K562 (cell line): Measurements from ENCODE around the gene ST8SIA2. TPM values are rescaled to one million over a fixed set of nuclear protein-coding genes. Genes with fewer than 3 reads are reported as not detected.

ENCODE experiments used
- ATAC-seq: fragments of 200-7000 bp; cut with Tn5 transposase; 3 replicates; pipeline ENCODE4 v1.9.1; 2020; ENCODE audit warnings: moderate library complexity
- BruUV-seq: library from RNA; stranded (reverse); fragments of 400-500 nt; replicated peaks from 2 replicates; lab custom pipeline; 2021; lab: Mats Ljungman, UMichigan
- CTCF ChIA-PET: fragments of 300-600 bp; formaldehyde crosslinking; extraction: SDS; loops from one replicate; lab custom pipeline; 2021; ENCODE audit warnings: low intra/inter-chr PET ratio; lab: Yijun Ruan, JAX
- POLR2A ChIA-PET: fragments of 300-600, 350-650 bp; sonication (Branson Sonifier 250); formaldehyde crosslinking; extraction: SDS; loops from one replicate; lab custom pipeline; 2021; ENCODE audit warnings: antibody characterized with exemption, inconsistent platforms; lab: Yijun Ruan, JAX
- DNase-seq, 4 experiments: peaks; one replicate each; pipeline versions ENCODE4 v3.0.0 to v3.0.0-alpha.2; 2011 to 2018; ENCODE audit warnings: low spot score in 3 of 4, mixed read lengths in 3 of 4; ENCODE audit errors: extremely low read depth in 1 of 4
- FAIRE-seq: peaks from 2 replicates; lab custom pipeline; 2011; peaks lifted over from hg19 to GRCh38; lab: Jason Lieb, UNC
- H2AFZ ChIP-seq: 2 replicates; pipeline ENCODE4 v1.6.0; 2011; ENCODE audit warnings: low read depth, low read length, control low read depth, inconsistent platforms
- H3K27ac ChIP-seq: fragments of 200-600 bp; 3 replicates; pipeline ENCODE4 v1.8.0; 2011; ENCODE audit warnings: low read depth, mild to moderate bottlenecking, control low read depth, inconsistent platforms, low read length, moderate library complexity, mixed read lengths; ENCODE audit errors: extremely low read depth
- H3K27me3 ChIP-seq, 2 experiments: fragments of 300-600 bp in 1 of 2; 2 replicates in 1 of 2; 3 replicates in 1 of 2; pipeline versions ENCODE4 v1.6.0 to v1.8.0; 2011; ENCODE audit warnings: inconsistent platforms in 2 of 2, low read length in 2 of 2, mild to moderate bottlenecking in 1 of 2, mixed read lengths in 1 of 2, moderate library complexity in 1 of 2; ENCODE audit not compliant: control insufficient read depth in 2 of 2, insufficient read depth in 2 of 2
- H3K36me3 ChIP-seq: fragments of 300-600 bp; 3 replicates; pipeline ENCODE4 v1.8.0; 2011; ENCODE audit warnings: mild to moderate bottlenecking, low read length, inconsistent platforms; ENCODE audit not compliant: control insufficient read depth, insufficient read depth
- H3K4me1 ChIP-seq, 2 experiments: fragments of 200-600 bp in 1 of 2; replicated peaks in 1 of 2; 2 replicates in 1 of 2; 3 replicates in 1 of 2; pipeline versions ENCODE4 v1.5.1 to v1.8.0; 2011; ENCODE audit warnings: inconsistent platforms in 2 of 2, low read length in 2 of 2, mild to moderate bottlenecking in 1 of 2, mixed read lengths in 1 of 2, moderate library complexity in 1 of 2; ENCODE audit not compliant: control insufficient read depth in 2 of 2, insufficient read depth in 2 of 2
- H3K4me2 ChIP-seq: 2 replicates; pipeline ENCODE4 v1.6.1; 2011; ENCODE audit warnings: low read length, control low read depth, inconsistent platforms, mixed read lengths; ENCODE audit not compliant: insufficient read depth
- H3K4me3 ChIP-seq: fragments of 200-600 bp; sonication (generic), shearing (Covaris generic); 2 replicates; pipeline ENCODE4 v1.5.1; 2016; ENCODE audit warnings: control low read depth, inconsistent platforms
- H3K79me2 ChIP-seq: fragments of 200-600 bp; 3 replicates; pipeline ENCODE4 v1.8.0; 2011; ENCODE audit warnings: low read length, inconsistent platforms; ENCODE audit not compliant: control insufficient read depth, insufficient read depth
- H3K9ac ChIP-seq, 2 experiments: 2 replicates each; pipeline versions ENCODE4 v1.6.0 to v1.6.1; 2011; ENCODE audit warnings: low read depth in 2 of 2, low read length in 2 of 2, control low read depth in 1 of 2, inconsistent platforms in 1 of 2, mild to moderate bottlenecking in 1 of 2, mixed read lengths in 1 of 2; ENCODE audit not compliant: insufficient read depth in 1 of 2
- H3K9me1 ChIP-seq: one replicate; pipeline ENCODE4 v1.6.0; 2011; ENCODE audit warnings: inconsistent platforms, mild to moderate bottlenecking, low read length, moderate library complexity; ENCODE audit not compliant: control insufficient read depth, insufficient read depth
- H3K9me3 ChIP-seq: replicated peaks from 2 replicates; pipeline ENCODE4 v1.5.1; 2011; ENCODE audit warnings: low read depth, low read length, inconsistent platforms; ENCODE audit not compliant: control insufficient read depth, insufficient read depth
- H4K20me1 ChIP-seq: replicated peaks from 2 replicates; pipeline ENCODE4 v1.6.1; 2011; ENCODE audit warnings: low read length, inconsistent platforms, mixed read lengths; ENCODE audit not compliant: control insufficient read depth, insufficient read depth
- BDP1 ChIP-seq: IDR thresholded peaks from 3 replicates; pipeline ENCODE4 v1.6.1; 2011; ENCODE audit not compliant: insufficient read length, insufficient read depth
- MYNN ChIP-seq, 2 experiments: sonication (generic); formaldehyde crosslinking in 1 of 2; IDR thresholded peaks; 2 replicates each; pipeline versions ENCODE4 v1.5.0 to v1.6.1; 2016 to 2020; ENCODE audit warnings: antibody characterized with exemption in 1 of 2, missing genetic modification reagents in 1 of 2
- SIRT6 ChIP-seq: IDR thresholded peaks from one replicate; pipeline ENCODE4 v1.6.1; 2012; ENCODE audit warnings: low read depth, mild to moderate bottlenecking, control low read depth, inconsistent platforms, low read length, moderate library complexity
- SREBF2 ChIP-seq: sonication (generic); formaldehyde crosslinking; IDR thresholded peaks from 2 replicates; pipeline ENCODE4 v1.4.0; 2020; ENCODE audit warnings: mild to moderate bottlenecking, missing genetic modification reagents
- TAF9B ChIP-seq: fragments of 450-650 bp; IDR thresholded peaks from 2 replicates; pipeline ENCODE4 v1.6.1; 2018; ENCODE audit warnings: mild to moderate bottlenecking; ENCODE audit not compliant: partially characterized antibody
- ZNF41 ChIP-seq: fragments of 250-450 bp; sonication (Bioruptor Pico); conservative IDR thresholded peaks from 2 replicates; pipeline ENCODE4 v1.4.0; 2020; ENCODE audit warnings: mild to moderate bottlenecking
- ZNF507 ChIP-seq: conservative IDR thresholded peaks from 2 replicates; pipeline ENCODE4 v1.6.1; 2017; ENCODE audit warnings: missing genetic modification characterization, missing compliant biosample characterization
- WGBS: fragments of 100-300 bp; shearing (Covaris generic); methylation state at CpG from one replicate; pipeline ENCODE4 v1.1.6; 2016; ENCODE audit warnings: low coverage, mixed read lengths; ENCODE audit not compliant: insufficient coverage; ENCODE audit errors: missing lambda C conversion rate; 5-methylcytosine and 5-hydroxymethylcytosine counted together
- in situ Hi-C: fragments of 300-500 bp; cut with MboI; formaldehyde crosslinking; loops from 4 replicates; pipeline ENCODE4 v1.15.0; 2018; ENCODE audit warnings: inconsistent platforms, mixed read lengths
- intact Hi-C: fragments of 100-400 bp; cut with micrococcal nuclease; formaldehyde crosslinking; loops from 2 replicates; pipeline ENCODE4 v1.14.2; 2022
- polyA plus RNA-seq, 8 experiments: library from polyadenylated mRNA; depleted of rRNA in 4 of 8; stranded (reverse) in 5 of 8; unstranded in 3 of 8; fragments of >200 nt; fragmentation: Nextera tagmentation in 2 of 8; fragmentation: Illumina TruSeq in 1 of 8; extraction: Ambion mirVana in 2 of 8; extraction: Trizol in 1 of 8; gene quantifications; 2 replicates each; pipeline versions ENCODE4 v1.2.1 to v1.2.3, GENCODE V29; 2011 to 2014; ENCODE audit warnings: inconsistent platforms in 1 of 8, missing spikeins in 1 of 8
- total RNA-seq, 7 experiments: library from RNA; depleted of rRNA in 6 of 7; stranded (reverse); fragments of >200 nt in 6 of 7; fragmentation: Illumina TruSeq in 2 of 7; extraction: Trizol in 2 of 7; gene quantifications; 2 replicates each; pipeline versions ENCODE4 v1.2.1 to v1.2.3, GENCODE V29; 2011 to 2021; ENCODE audit warnings: low replicate concordance in 1 of 7
- TF ChIP-seq, protein P1 (sequence below): fragments of 450-650 bp; formaldehyde crosslinking; IDR thresholded peaks from 2 replicates; pipeline ENCODE4 v1.4.0; 2020; ENCODE audit warnings: mild to moderate bottlenecking
- TF ChIP-seq, protein P2 (sequence below), 2 experiments: fragments of 450-650 bp; IDR thresholded peaks; 2 replicates each; pipeline ENCODE4 v1.6.1; 2018; ENCODE audit warnings: mild to moderate bottlenecking in 2 of 2, low read depth in 1 of 2; ENCODE audit not compliant: partially characterized antibody in 2 of 2
- TF ChIP-seq, protein P3 (sequence below): sonication (generic); formaldehyde crosslinking; IDR thresholded peaks from 2 replicates; pipeline ENCODE4 v1.8.1; 2023; ENCODE audit warnings: missing genetic modification reagents, mild to moderate bottlenecking, borderline replicate concordance
- TF ChIP-seq, protein P4 (sequence below): sonication (generic); formaldehyde crosslinking; IDR thresholded peaks from 2 replicates; pipeline ENCODE4 v1.8.1; 2023; ENCODE audit warnings: mild to moderate bottlenecking, missing genetic modification reagents

ST8SIA2 gene
- total and polyA plus RNA-seq, 9 of the 15 experiments (the other 6 are each of a cell fraction or from before 2014, with no cell fraction given): not detected

DNA sequence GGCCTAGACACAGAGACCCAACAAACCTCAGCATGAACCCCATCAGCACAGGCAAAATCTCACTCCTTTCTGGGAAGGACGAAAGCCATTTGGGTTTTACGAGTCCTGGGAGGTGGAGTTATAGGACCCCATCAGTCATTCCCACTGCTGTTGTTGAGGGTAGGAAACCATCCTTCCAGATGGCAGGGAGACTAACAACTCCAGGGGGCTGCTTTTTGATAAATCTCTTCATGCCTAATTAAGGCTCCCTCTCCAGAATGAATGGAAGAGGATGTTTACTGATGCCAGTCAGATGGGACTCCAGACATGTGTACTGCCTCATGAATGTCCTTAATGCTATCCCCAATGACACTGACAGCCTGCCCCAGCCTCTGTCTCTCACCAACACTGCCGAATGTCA lies 75.3 kb downstream of the ST8SIA2 start:
- no peak overlapping the region for H3K9ac ChIP-seq
- H3K4me3 ChIP-seq: no peak overlapping the region
- no peak for DNase-seq
- no peak overlapping the region for H2AFZ ChIP-seq
- peaks cover 8 to 17% of the 10 kb centered on the region in 2 experiments; a peak in 3 of 5 replicates for H3K27me3 ChIP-seq
- no peaks in the 10 kb centered on the region for H3K36me3 ChIP-seq
- H3K9me1 ChIP-seq: no peaks in the 10 kb centered on the region
- in situ Hi-C loops (no loop called here), intact Hi-C loops (no loop called here)
- no peaks in the 10 kb centered on the region for H3K79me2 ChIP-seq
- no peak overlapping the region for H3K4me2 ChIP-seq
- H3K9me3 ChIP-seq: no peaks in the 10 kb centered on the region
- H3K27ac ChIP-seq: no peak overlapping the region
- H3K4me1 ChIP-seq: no peaks in the 10 kb centered on the region; a peak in 1 of 5 replicates
- ATAC-seq: no peak
- ChIA-PET POLR2A (no interaction called here), CTCF (no interaction called here)
- no TSS peak for BruUV-seq
- H4K20me1 ChIP-seq: no peaks in the 10 kb centered on the region
- FAIRE-seq: no peak
- 0% methylated on average over 3 of the region's 3 CpGs for WGBS
- TF ChIP-seq, protein P1, sequence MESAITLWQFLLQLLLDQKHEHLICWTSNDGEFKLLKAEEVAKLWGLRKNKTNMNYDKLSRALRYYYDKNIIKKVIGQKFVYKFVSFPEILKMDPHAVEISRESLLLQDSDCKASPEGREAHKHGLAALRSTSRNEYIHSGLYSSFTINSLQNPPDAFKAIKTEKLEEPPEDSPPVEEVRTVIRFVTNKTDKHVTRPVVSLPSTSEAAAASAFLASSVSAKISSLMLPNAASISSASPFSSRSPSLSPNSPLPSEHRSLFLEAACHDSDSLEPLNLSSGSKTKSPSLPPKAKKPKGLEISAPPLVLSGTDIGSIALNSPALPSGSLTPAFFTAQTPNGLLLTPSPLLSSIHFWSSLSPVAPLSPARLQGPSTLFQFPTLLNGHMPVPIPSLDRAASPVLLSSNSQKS (CRISPR knock-in tag): no peak
- TF ChIP-seq MYNN (IDR thresholded peaks at IDR 0.05) (no peak), MYNN (CRISPR knock-in tag; IDR thresholded peaks at IDR 0.05) (no peak), ZNF41 (no peak), SIRT6 (no peak), TAF9B (no peak), ZNF507 (tag) (no peak), BDP1 (no peak), SREBF2 (CRISPR knock-in tag) (no peak)
- TF ChIP-seq, protein P2, sequence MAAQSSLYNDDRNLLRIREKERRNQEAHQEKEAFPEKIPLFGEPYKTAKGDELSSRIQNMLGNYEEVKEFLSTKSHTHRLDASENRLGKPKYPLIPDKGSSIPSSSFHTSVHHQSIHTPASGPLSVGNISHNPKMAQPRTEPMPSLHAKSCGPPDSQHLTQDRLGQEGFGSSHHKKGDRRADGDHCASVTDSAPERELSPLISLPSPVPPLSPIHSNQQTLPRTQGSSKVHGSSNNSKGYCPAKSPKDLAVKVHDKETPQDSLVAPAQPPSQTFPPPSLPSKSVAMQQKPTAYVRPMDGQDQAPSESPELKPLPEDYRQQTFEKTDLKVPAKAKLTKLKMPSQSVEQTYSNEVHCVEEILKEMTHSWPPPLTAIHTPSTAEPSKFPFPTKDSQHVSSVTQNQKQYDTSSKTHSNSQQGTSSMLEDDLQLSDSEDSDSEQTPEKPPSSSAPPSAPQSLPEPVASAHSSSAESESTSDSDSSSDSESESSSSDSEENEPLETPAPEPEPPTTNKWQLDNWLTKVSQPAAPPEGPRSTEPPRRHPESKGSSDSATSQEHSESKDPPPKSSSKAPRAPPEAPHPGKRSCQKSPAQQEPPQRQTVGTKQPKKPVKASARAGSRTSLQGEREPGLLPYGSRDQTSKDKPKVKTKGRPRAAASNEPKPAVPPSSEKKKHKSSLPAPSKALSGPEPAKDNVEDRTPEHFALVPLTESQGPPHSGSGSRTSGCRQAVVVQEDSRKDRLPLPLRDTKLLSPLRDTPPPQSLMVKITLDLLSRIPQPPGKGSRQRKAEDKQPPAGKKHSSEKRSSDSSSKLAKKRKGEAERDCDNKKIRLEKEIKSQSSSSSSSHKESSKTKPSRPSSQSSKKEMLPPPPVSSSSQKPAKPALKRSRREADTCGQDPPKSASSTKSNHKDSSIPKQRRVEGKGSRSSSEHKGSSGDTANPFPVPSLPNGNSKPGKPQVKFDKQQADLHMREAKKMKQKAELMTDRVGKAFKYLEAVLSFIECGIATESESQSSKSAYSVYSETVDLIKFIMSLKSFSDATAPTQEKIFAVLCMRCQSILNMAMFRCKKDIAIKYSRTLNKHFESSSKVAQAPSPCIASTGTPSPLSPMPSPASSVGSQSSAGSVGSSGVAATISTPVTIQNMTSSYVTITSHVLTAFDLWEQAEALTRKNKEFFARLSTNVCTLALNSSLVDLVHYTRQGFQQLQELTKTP (IDR thresholded peaks at IDR 0.05; ENCODE audit: low read depth in 1 of 2, partially characterized antibody in 2 of 2): no peak
- TF ChIP-seq, protein P3, sequence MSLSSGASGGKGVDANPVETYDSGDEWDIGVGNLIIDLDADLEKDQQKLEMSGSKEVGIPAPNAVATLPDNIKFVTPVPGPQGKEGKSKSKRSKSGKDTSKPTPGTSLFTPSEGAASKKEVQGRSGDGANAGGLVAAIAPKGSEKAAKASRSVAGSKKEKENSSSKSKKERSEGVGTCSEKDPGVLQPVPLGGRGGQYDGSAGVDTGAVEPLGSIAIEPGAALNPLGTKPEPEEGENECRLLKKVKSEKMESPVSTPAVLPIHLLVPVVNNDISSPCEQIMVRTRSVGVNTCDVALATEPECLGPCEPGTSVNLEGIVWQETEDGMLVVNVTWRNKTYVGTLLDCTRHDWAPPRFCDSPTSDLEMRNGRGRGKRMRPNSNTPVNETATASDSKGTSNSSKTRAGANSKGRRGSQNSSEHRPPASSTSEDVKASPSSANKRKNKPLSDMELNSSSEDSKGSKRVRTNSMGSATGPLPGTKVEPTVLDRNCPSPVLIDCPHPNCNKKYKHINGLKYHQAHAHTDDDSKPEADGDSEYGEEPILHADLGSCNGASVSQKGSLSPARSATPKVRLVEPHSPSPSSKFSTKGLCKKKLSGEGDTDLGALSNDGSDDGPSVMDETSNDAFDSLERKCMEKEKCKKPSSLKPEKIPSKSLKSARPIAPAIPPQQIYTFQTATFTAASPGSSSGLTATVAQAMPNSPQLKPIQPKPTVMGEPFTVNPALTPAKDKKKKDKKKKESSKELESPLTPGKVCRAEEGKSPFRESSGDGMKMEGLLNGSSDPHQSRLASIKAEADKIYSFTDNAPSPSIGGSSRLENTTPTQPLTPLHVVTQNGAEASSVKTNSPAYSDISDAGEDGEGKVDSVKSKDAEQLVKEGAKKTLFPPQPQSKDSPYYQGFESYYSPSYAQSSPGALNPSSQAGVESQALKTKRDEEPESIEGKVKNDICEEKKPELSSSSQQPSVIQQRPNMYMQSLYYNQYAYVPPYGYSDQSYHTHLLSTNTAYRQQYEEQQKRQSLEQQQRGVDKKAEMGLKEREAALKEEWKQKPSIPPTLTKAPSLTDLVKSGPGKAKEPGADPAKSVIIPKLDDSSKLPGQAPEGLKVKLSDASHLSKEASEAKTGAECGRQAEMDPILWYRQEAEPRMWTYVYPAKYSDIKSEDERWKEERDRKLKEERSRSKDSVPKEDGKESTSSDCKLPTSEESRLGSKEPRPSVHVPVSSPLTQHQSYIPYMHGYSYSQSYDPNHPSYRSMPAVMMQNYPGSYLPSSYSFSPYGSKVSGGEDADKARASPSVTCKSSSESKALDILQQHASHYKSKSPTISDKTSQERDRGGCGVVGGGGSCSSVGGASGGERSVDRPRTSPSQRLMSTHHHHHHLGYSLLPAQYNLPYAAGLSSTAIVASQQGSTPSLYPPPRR (CRISPR knock-in tag): no peak
- TF ChIP-seq, protein P4, sequence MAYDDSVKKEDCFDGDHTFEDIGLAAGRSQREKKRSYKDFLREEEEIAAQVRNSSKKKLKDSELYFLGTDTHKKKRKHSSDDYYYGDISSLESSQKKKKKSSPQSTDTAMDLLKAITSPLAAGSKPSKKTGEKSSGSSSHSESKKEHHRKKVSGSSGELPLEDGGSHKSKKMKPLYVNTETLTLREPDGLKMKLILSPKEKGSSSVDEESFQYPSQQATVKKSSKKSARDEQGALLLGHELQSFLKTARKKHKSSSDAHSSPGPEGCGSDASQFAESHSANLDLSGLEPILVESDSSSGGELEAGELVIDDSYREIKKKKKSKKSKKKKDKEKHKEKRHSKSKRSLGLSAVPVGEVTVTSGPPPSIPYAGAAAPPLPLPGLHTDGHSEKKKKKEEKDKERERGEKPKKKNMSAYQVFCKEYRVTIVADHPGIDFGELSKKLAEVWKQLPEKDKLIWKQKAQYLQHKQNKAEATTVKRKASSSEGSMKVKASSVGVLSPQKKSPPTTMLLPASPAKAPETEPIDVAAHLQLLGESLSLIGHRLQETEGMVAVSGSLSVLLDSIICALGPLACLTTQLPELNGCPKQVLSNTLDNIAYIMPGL: no peak
